ENCODE data around the gene HTR1D.

HTR1D gene

DNA sequence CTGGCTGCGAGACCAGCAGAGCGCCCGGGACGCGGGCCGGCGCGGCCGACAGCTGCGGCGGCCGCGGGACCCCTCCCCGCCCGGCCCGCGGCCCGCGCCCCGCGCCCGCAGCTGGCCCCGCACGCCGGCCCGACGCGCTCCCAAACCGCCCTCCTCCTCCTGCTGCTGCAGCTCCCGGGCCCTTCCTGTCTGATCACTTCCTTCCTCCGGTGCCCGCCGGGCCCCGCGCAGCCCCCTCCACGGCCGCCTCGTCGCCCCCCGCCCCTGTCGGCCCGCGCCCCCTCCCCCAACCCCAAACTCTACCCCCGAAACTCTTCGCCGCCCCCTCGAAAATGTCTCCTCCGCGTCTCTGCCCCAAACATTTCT is 49.2 kb downstream of the HTR1D start:
- TF ChIP-seq, protein P1, sequence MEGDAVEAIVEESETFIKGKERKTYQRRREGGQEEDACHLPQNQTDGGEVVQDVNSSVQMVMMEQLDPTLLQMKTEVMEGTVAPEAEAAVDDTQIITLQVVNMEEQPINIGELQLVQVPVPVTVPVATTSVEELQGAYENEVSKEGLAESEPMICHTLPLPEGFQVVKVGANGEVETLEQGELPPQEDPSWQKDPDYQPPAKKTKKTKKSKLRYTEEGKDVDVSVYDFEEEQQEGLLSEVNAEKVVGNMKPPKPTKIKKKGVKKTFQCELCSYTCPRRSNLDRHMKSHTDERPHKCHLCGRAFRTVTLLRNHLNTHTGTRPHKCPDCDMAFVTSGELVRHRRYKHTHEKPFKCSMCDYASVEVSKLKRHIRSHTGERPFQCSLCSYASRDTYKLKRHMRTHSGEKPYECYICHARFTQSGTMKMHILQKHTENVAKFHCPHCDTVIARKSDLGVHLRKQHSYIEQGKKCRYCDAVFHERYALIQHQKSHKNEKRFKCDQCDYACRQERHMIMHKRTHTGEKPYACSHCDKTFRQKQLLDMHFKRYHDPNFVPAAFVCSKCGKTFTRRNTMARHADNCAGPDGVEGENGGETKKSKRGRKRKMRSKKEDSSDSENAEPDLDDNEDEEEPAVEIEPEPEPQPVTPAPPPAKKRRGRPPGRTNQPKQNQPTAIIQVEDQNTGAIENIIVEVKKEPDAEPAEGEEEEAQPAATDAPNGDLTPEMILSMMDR (IDR thresholded peaks at IDR 0.05; ENCODE audit: control insufficient read depth, extremely low read depth, insufficient read depth): no peak
- peak overlapping the region; percentile 71 for H3K4me3 ChIP-seq (ENCODE audit: low read depth, low read length)
- DNase-seq (ENCODE audit: low read depth): no peak

DNA sequence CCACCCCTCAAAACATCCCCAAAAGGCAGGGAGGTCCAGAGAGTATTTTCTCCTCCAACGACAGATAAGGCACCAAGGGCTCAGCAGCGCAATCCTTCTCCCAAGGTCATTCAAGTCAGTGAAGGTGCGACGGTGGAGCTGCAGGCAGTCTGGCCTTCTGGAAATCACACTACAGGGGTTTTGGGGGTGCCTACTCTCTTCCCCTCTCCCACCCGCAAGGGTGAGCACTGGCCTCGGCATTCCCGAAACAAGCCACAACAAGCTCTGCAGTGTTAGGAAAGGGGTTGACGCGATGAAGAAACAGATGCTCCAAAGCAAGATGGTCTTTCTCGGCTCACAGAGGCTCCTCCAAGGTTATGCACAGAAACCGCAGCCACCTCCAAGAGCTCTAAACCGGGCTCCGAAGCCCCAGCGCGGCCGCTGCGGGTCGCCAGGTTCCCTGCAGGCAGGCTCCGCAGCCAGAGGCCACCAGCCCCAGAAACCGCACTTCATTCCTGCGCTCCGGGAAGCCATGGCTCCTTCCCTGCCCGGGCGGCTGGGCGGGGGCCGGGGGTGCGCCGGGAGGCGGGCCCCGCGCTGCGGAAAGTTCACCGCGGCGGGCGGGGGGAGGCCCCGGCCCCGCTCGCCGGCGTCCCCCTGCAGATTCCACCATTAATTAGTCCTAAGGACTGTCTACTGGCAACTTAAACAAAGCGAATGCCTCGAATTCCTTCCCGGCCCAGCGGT is 49.8 kb downstream of the HTR1D start:
- TF ChIP-seq, protein P1 (IDR thresholded peaks at IDR 0.05; ENCODE audit: control insufficient read depth, extremely low read depth, insufficient read depth): no peak
- peak overlapping the region; percentile 71 for H3K4me3 ChIP-seq (ENCODE audit: low read depth, low read length)
- DNase-seq (ENCODE audit: low read depth): no peak

DNA sequence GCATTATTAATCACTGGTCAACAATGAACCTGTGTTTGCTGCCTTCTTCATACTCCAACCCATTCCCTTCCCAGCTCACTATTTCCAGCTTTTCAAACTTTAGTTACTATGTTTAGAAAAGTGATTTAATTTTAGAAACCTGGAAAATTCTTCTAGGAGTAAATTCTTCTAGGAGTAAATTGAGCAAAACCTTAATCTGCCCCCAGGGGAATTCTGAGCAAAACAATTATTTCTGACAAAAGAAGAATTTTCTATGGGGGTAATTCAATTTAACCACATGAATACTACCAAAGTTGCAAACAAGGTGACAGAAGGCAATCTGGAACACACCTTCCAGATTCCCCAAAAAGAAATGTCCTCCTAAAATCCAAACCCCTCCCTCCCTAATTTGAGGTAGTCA is 50.4 kb downstream of the HTR1D start:
- peak overlapping the region; percentile 71 for H3K4me3 ChIP-seq (ENCODE audit: low read depth, low read length)
- TF ChIP-seq, protein P1 (IDR thresholded peaks at IDR 0.05; ENCODE audit: control insufficient read depth, extremely low read depth, insufficient read depth): no peak
- DNase-seq (ENCODE audit: low read depth): no peak

DNA sequence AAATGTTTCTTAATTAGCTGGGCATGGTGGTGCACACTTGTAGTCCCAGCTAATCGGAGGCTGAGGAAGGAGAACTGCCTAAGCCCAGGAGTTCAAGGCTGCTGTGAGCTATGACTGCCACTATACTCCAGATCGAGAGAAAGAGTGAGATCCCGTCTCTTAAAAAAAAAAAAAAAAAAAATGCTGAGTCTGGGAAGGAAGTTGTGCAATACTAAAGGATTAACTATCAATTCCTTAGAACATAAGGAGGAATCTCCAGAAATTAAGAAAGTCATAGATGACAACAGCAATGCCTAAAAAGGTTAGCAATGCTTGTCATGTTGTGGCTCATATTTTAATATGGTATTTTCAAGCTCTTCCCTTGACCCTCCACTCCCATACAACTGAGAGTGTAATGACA is 53.9 kb downstream of the HTR1D start:
- TF ChIP-seq, protein P1 (IDR thresholded peaks at IDR 0.05; ENCODE audit: control insufficient read depth, extremely low read depth, insufficient read depth): no peak
- no peak for DNase-seq (ENCODE audit: low read depth)

DNA sequence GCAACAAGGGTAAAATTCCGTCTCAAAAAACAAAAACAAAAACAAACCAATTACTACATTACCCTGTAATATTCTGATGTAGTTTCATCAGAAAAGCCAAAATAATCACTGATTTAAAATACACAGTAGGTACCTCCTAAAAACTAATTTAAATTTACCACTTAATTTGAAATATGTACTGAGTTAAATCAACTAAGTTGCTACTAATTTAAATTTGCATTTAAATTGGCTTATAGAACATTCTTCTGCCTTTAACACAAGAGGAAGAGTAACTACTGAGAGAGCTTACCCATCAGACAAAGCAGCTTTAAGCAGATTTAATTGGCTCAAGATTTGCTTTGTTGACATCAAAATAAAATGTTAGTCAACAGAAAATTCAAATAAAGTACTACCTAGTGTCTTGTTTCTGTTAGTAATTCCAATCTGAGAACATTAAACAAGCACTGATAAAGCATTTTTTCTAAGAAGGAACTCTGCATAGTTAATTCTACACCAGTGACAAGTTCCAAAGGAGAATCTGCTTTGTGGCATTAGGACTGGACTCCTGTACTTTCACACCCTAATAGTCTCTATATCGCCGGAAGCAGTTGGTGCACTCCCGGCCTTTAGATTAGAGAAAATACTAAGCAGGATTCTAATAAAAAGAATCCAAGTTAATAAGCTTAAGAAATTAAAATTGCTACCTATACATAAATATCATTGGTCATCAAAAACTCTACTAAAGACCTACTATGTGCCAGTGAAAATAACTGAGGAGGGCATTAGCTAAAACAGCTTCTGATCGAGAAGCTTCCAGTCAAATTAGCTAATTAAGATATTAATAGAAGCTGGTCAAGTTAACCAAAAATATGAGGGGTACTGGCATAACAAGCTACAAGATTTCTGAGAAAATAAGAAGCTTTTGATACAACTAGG is 57.1 kb downstream of the HTR1D start:
- TF ChIP-seq, protein P1 (IDR thresholded peaks at IDR 0.05; ENCODE audit: control insufficient read depth, extremely low read depth, insufficient read depth): no peak
- DNase-seq (ENCODE audit: low read depth): no peak
- no peak overlapping the region for H3K4me3 ChIP-seq (ENCODE audit: low read depth, low read length)

More for the DNA sequence above, 53.9 kb downstream of the HTR1D start:
- no peak overlapping the region for H3K4me3 ChIP-seq (ENCODE audit: low read depth, low read length)

DNA sequence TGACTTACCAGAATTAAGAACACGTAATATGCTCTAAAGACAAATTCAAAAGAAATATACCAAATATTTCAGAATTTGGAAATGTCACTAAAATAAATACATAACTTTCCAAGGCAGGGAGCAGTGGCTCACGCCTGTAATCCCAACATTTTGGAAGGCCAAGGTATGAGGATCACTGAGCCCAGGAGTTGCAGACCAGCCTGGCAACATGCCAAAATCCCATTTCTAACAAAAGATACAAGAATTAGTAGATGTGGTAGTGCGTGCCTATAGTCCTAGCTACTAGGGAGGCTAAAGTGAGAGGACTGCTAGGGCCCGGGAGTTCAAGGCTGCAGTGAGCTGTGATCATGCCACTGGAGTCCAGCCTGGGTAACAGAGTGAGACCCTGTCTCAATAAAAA is 60.4 kb downstream of the HTR1D start:
- TF ChIP-seq, protein P1 (IDR thresholded peaks at IDR 0.05; ENCODE audit: control insufficient read depth, extremely low read depth, insufficient read depth): no peak
- DNase-seq (ENCODE audit: low read depth): no peak

More for the DNA sequence above, 60.4 kb downstream of the HTR1D start:
- H3K4me3 ChIP-seq (ENCODE audit: low read depth, low read length): no peak overlapping the region
